Ishikawa (cell line): ENCODE results near the gene AFF2.

Experiments
- CEBPB ChIP-seq: IDR thresholded peaks from 2 replicates; pipeline ENCODE4 v1.6.1; 2012
- CREB1 ChIP-seq: IDR thresholded peaks from 2 replicates; pipeline ENCODE4 v1.6.1; 2012; ENCODE audit warnings: low read depth
- EGR1 ChIP-seq: IDR thresholded peaks from 2 replicates; pipeline ENCODE4 v1.6.1; 2012
- EP300 ChIP-seq: IDR thresholded peaks from 2 replicates; pipeline ENCODE4 v1.6.1; 2012; ENCODE audit warnings: borderline replicate concordance
- FOXM1 ChIP-seq: IDR thresholded peaks from 2 replicates; pipeline ENCODE4 v1.6.1; 2012; ENCODE audit warnings: low read depth, borderline replicate concordance
- NFIC ChIP-seq: IDR thresholded peaks from 2 replicates; pipeline ENCODE4 v1.6.1; 2012
- RAD21 ChIP-seq: IDR thresholded peaks from 2 replicates; pipeline ENCODE4 v1.6.1; 2012; ENCODE audit warnings: low read depth
- TAF1 ChIP-seq: IDR thresholded peaks from 2 replicates; pipeline ENCODE4 v1.6.1; 2012; ENCODE audit warnings: low read depth, mild to moderate bottlenecking
- TCF12 ChIP-seq: IDR thresholded peaks from 2 replicates; pipeline ENCODE4 v1.6.1; 2012; ENCODE audit warnings: low read depth
- TEAD4 ChIP-seq: IDR thresholded peaks from 2 replicates; pipeline ENCODE4 v1.6.1; 2012
- YY1 ChIP-seq: IDR thresholded peaks from 2 replicates; pipeline ENCODE4 v1.6.1; 2012; ENCODE audit warnings: low read depth
- ZBTB7A ChIP-seq: IDR thresholded peaks from 2 replicates; pipeline ENCODE4 v1.6.1; 2012; ENCODE audit warnings: low read depth
- TF ChIP-seq, protein P1 (sequence below): IDR thresholded peaks from 2 replicates; pipeline ENCODE4 v1.6.1; 2012; ENCODE audit warnings: low read depth, mild to moderate bottlenecking
- TF ChIP-seq, protein P2 (sequence below): IDR thresholded peaks from 2 replicates; pipeline ENCODE4 v1.6.1; 2012
- TF ChIP-seq, protein P3 (sequence below): IDR thresholded peaks from 2 replicates; pipeline ENCODE4 v1.6.1; 2012

Gene AFF2

DNA sequence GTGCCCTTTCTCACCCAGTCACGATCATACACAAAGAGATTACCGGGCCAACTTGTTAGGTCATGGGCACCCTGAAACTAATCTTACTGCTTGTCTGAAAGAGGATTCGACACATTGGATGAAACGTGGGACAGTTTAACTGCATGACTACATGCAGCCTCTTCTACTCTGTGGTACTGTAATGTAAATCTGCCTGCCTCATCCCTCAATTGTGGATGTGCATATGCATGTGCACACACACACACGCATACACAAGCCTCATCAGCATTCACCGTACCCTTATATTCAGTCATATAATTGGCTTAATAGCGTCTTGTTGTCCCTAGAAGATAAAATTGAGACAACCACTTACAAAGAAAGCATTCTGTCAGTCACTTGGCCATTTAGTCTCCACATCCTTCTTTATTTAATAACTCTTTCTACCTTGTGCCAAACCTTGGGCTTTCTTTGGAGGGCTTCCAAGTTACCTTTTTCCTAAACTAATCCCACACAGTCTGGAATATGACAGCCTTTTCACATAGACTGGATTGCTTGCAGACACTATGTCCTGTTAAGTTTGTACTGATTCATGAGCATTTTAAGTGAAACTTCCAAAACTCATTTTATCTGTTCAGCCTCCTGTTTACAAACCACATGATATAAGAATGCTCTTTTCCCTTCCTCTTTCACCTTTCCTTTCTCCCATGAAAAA, 132.9 kb downstream of the AFF2 start:
- TF ChIP-seq NFIC, result no peak

DNA sequence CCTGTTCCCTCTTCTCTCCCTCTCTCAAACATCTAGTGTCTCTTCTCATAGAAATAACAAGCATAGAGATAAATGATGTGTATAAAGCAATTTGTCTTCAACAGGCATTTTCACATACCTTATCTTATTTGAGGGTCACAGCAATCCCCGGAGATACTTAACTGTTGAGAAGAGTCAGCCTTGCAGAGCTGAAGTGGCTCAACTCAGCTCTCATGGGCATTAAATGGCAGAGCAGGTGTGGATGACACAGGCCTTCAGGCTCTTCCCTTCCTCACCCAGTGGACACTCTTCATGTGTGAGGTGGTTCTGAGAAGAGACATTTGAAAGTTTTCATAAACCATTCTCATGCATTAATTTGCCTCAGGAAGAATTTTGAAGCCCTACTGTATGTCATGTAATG, 134.2 kb downstream of the AFF2 start:
- no peak for TF ChIP-seq TEAD4

DNA sequence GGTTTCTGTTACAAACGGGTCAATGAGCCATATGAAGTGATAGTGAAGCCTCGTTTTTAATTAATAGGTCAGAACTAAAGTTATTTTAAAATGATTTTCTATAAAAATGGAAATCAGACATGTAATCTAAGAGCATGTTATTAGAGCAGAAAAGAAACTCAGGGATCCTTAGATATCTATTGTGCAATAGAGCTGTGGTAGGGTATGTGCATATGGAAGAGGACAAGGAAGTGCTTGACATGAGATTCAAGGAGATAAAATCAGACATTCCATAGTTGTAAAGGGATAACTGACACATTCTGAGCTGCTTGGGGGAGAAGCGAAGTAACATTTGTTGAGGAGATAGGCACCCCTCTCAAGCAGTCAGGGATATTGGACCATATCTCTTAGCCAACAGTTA, 143.0 kb downstream of the AFF2 start:
- TF ChIP-seq RAD21, result no peak
- TF ChIP-seq CEBPB, result no peak

DNA sequence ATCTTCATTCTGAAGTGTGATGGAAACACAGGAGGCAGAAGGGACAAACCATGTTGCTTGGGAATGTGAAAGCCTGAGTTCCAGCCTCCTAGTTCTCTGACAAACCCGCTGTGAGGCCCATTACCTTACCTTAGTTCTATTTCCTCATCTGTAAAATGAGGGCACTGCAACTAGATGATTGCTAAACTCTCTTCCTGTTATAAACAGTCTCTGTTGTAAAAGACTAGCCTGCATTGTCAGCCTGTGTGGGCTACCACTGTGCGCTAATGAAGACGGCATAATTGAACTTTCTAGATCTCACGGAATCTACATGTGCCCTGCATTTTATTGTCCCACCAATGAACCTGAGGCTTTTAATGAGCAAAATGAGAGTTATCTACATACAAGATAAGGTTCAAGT, 147.2 kb downstream of the AFF2 start:
- TF ChIP-seq EP300, result no peak
- TF ChIP-seq ZBTB7A, result no peak
- no peak for TF ChIP-seq TAF1

DNA sequence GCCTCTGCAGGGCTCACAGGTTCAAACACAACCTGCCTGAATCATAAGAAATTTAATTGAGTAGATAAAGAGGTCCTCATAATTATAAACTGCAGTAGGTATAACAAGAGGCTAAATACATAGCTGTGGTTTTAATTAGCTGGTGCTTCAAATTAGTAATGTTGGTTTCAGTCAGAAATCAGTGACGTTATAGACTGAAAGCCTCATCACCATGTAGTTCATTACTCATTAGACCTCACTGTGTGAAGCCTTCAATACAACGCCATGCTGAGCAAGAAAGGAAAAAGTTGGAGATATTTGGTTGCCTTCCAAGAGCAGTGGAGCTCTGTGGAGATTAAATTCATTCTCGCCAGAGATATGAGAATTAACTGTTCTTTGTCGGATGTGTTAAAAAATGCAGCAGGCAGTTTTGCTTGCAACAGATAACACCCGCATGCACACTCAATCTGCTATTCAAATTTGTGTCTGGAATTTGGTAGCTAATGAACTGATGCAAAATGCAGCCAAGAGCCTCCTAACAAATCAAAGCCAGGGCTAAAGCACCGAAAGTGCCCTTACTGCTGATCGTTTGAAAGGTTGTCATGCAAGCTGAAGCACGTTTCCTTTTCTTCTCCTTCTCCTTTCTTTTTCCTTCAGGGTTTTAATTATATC, 148.9 kb downstream of the AFF2 start:
- TF ChIP-seq FOXM1, result no peak
- TF ChIP-seq ZBTB7A, result no peak

DNA sequence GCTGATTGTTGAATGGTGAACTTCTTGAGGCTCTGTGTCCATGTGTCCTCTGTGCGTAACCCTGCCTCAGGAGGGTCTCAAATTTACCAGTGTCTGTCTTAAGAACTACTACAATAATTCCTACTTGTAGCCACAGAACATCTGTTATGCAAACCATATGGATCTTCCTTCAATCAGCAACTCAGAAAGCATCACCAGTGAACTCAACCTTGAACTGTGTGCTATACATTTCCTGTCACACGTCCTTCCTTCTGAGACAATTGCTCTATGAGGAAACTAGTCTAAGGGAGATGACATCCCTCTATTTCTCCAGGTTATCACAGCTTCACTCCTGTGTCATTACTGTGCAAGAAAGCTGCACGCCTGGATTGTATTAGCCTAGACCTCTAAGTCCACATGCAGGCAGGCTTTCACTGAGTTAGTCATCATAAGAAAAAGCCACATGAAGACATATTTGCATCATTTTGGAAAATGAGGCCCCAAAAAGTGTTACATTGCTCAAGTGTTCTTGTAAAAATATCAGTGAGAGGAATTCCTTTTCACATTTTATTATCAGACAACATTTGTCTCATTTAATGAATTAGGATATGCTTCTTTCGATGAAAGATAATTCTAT, 157.8 kb downstream of the AFF2 start:
- no peak for TF ChIP-seq EGR1
- TF ChIP-seq, protein P1, sequence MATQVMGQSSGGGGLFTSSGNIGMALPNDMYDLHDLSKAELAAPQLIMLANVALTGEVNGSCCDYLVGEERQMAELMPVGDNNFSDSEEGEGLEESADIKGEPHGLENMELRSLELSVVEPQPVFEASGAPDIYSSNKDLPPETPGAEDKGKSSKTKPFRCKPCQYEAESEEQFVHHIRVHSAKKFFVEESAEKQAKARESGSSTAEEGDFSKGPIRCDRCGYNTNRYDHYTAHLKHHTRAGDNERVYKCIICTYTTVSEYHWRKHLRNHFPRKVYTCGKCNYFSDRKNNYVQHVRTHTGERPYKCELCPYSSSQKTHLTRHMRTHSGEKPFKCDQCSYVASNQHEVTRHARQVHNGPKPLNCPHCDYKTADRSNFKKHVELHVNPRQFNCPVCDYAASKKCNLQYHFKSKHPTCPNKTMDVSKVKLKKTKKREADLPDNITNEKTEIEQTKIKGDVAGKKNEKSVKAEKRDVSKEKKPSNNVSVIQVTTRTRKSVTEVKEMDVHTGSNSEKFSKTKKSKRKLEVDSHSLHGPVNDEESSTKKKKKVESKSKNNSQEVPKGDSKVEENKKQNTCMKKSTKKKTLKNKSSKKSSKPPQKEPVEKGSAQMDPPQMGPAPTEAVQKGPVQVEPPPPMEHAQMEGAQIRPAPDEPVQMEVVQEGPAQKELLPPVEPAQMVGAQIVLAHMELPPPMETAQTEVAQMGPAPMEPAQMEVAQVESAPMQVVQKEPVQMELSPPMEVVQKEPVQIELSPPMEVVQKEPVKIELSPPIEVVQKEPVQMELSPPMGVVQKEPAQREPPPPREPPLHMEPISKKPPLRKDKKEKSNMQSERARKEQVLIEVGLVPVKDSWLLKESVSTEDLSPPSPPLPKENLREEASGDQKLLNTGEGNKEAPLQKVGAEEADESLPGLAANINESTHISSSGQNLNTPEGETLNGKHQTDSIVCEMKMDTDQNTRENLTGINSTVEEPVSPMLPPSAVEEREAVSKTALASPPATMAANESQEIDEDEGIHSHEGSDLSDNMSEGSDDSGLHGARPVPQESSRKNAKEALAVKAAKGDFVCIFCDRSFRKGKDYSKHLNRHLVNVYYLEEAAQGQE, result no peak
- no peak for TF ChIP-seq NFIC
- TF ChIP-seq, protein P2, sequence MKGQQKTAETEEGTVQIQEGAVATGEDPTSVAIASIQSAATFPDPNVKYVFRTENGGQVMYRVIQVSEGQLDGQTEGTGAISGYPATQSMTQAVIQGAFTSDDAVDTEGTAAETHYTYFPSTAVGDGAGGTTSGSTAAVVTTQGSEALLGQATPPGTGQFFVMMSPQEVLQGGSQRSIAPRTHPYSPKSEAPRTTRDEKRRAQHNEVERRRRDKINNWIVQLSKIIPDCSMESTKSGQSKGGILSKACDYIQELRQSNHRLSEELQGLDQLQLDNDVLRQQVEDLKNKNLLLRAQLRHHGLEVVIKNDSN, result no peak
- TF ChIP-seq RAD21, result no peak
- TF ChIP-seq CREB1, result no peak
- no peak for TF ChIP-seq CEBPB
- TF ChIP-seq, protein P3, sequence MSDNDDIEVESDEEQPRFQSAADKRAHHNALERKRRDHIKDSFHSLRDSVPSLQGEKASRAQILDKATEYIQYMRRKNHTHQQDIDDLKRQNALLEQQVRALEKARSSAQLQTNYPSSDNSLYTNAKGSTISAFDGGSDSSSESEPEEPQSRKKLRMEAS, result no peak
- no peak for TF ChIP-seq TEAD4

DNA sequence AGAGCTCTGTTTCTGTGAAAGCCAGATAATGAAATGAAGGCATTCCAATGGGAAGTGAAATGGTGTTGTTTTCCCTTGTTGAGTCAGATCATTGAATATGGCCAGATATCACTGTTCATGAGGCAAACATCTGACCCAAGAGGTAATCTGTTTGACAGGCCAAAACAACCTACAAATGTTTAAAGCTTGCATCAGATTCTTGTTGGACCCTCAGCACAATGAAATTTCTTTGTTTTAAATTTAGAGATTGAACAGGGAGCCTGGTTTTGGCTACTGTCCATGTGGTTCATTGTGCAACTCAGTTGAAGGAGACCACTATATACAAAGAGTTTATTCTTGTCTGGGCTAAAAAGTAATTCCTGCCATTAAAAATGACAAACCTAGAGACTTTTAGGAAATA, 159.1 kb downstream of the AFF2 start:
- TF ChIP-seq TEAD4, result no peak
- TF ChIP-seq FOXM1, result no peak
- TF ChIP-seq, protein P2, result no peak
- TF ChIP-seq TAF1, result no peak
- TF ChIP-seq, protein P3, result no peak
- TF ChIP-seq NFIC, result no peak
- TF ChIP-seq EGR1, result no peak
- no peak for TF ChIP-seq CREB1
- no peak for TF ChIP-seq ZBTB7A
- no peak for TF ChIP-seq EP300
- no peak for TF ChIP-seq RAD21
- TF ChIP-seq, protein P1, result no peak
- TF ChIP-seq YY1, result no peak
- no peak for TF ChIP-seq TCF12
- no peak for TF ChIP-seq CEBPB
